Lower leg skin (tissue), 3 donors: ENCODE results near the gene FAM111A.

Experiments
- CTCF ChIP-seq, 3 donors: fragments of 450-650 bp; IDR thresholded peaks; one replicate each; pipeline ENCODE4 v1.5.1; 2016; ENCODE audit warnings: antibody characterized with exemption in 3 of 3, mild to moderate bottlenecking in 3 of 3, moderate library complexity in 2 of 3
- POLR2A ChIP-seq, 2 donors: fragments of 450-650 bp; IDR thresholded peaks; one replicate each; pipeline ENCODE4 v1.6.1; 2016 to 2017; ENCODE audit warnings: antibody characterized with exemption in 2 of 2, mild to moderate bottlenecking in 1 of 2, moderate library complexity in 1 of 2

- TF ChIP-seq POLR2A (IDR thresholded peaks at IDR 0.05), result no peak
- TF ChIP-seq CTCF (IDR thresholded peaks at IDR 0.05), result no peak
These were observed 36.0 kb upstream of the FAM111A start, which contains the start of gene FAM111B for GRCh38 chr11:59106363-59107336.
